Heart right ventricle (tissue), 16 donors: ENCODE results near the gene NCCRP1. TPM values are rescaled to one million over a fixed set of nuclear protein-coding genes. Genes with fewer than 3 reads are reported as not detected.
"Not testable (repeated sequence)": the region's sequence is repeated elsewhere in the genome, so short reads cannot be mapped to it uniquely, and the experiment has no call there.

Source experiments
- ATAC-seq, 8 donors: fragments of 200-7000 bp; cut with Tn5 transposase; one replicate each; pipeline ENCODE4 v1.9.1; 2020; ENCODE audit warnings: mild to moderate bottlenecking in 8 of 8, moderate library complexity in 8 of 8, moderate number of reproducible peaks in 1 of 8
- DNase-seq, 2 donors: peaks; one replicate each; pipeline ENCODE4 v3.0.0-alpha.2; 2020
- H3K27ac ChIP-seq, 10 donors: fragments of 200-600 bp; sonication (generic) in 2 of 10; one replicate each; pipeline versions ENCODE4 v1.5.0 to v1.8.0; 2020 to 2022; ENCODE audit warnings: mild to moderate bottlenecking in 3 of 10
- H3K27me3 ChIP-seq, 7 donors: fragments of 200-600 bp; one replicate each; pipeline ENCODE4 v1.8.0; 2021 to 2022; ENCODE audit warnings: mild to moderate bottlenecking in 2 of 7
- H3K36me3 ChIP-seq, 9 donors: fragments of 200-600 bp; sonication (generic) in 1 of 9; one replicate each; pipeline versions ENCODE4 v1.5.0 to v1.8.0; 2020 to 2022; ENCODE audit warnings: mild to moderate bottlenecking in 2 of 9
- H3K4me1 ChIP-seq, 9 donors: fragments of 200-600 bp; sonication (generic) in 1 of 9; one replicate each; pipeline versions ENCODE4 v1.5.0 to v1.8.0; 2020 to 2022; ENCODE audit warnings: mild to moderate bottlenecking in 4 of 9
- H3K4me3 ChIP-seq, 10 donors: fragments of 200-600 bp; sonication (generic) in 2 of 10; one replicate each; pipeline versions ENCODE4 v1.5.0 to v1.8.0; 2020 to 2022; ENCODE audit warnings: mild to moderate bottlenecking in 7 of 10, moderate library complexity in 2 of 10
- H3K9me3 ChIP-seq, 11 donors: fragments of 200-600 bp in 10 of 11; sonication (generic) in 2 of 11; one replicate each; pipeline versions ENCODE4 v1.5.0 to v1.8.0; 2013 to 2022; ENCODE audit warnings: mild to moderate bottlenecking in 2 of 11, control low read depth in 1 of 11, moderate library complexity in 1 of 11
- WGBS, 2 donors: extraction: QIAGEN DNeasy Blood & Tissue Kit; methylation state at CpG; one replicate each; pipeline ENCODE4 v1.1.7; 2013; ENCODE audit warnings: inconsistent platforms in 1 of 2; 5-methylcytosine and 5-hydroxymethylcytosine counted together
- intact Hi-C, 10 donors: fragments of 100-400 bp; cut with DNase I; formaldehyde crosslinking; loops; one replicate each; pipeline versions ENCODE4 v1.11.1 to v1.14.2; 2022
- polyA plus RNA-seq, 2 donors: library from polyadenylated mRNA; stranded (reverse); fragments of 200-250 nt; gene quantifications; one replicate each; pipeline ENCODE4 v1.2.3, GENCODE V29; 2013
- total RNA-seq, 10 donors: library from RNA; stranded (reverse); fragmentation: NEBNext Ultra II Directional in 3 of 10; extraction: Animal tissue kit (Norgen Biotek cat#: 25700) in 3 of 10; gene quantifications; one replicate each; pipeline versions ENCODE4 v1.2.1 to v1.2.4, GENCODE V29; 2021 to 2023
- TF ChIP-seq, protein P1 (sequence below), 9 donors: fragments of 200-600 bp; sonication (generic) in 2 of 9; IDR thresholded peaks; one replicate each; pipeline versions ENCODE4 v1.5.0 to v1.8.0; 2021 to 2022; ENCODE audit warnings: antibody characterized with exemption in 9 of 9, mild to moderate bottlenecking in 5 of 9, moderate library complexity in 1 of 9
- donor health status: Arrhythmogenic right ventricular cardiomyopathy.
- donor health status: ischemic (EF 13 %, LVEDD 7.1; RV severe dilation, severe dysfunction).
- donor health status: healthy with polysubstance abuse.
- donor health status: DM: no; HTN: yes; CAD: no.
- donor health status: DM: no; HTN: no; CAD: no.
- donor health status: ischemic (EF 25% LVEDD 6.9; RV normal size, moderate dysfunction).
- donor health status: ischemic (EF 25% LVEDD 5.7; RV mildly dilated, moderate dysfunction).
- donor health status: healthy.
- donor health status: DM: yes; HTN: yes; CAD: no.
- donor health status: Ischemic cardiomyopathy.
- donor health status: ischemic (EF 35%, LVEDD 5.7; RV mildly dilated, moderate dysfunction).
- donor health status: nonischemic (EF 11% LVEDD 7.7; RV severe dilation, severe dysfunction).
- donor health status: DM: yes; HTN: yes; CAD: no.
- donor health status: PGD.
- donor health status: ischemic (EF 29% LVEDD 5.4; RV normal size, mild dysfunction).
- donor health status: nonischemic (EF 23%, LVEDD 6.1; RV moderate dilation, normal function).

The NCCRP1 gene
- total and polyA plus RNA-seq, 12 donors, result 0.03 TPM; not detected in 11

DNA sequence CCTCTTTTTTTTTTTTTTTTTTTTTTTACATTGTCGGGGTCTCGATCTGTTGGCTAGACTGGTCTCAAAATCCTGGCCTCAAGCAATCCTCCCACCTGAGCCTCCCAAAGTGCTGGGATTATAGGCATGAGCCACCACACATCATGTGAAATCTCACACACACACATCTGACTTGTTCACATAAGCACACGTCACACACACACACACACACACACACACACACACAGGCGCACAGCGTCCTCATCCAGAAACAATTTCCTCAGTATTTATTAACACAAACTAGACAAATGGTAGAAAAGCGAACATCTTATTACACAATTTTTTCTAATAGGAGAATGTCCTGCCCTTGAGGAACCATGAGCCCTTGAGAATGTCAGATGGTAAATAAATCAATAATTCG, 12.4 kb downstream of the NCCRP1 start:
- H3K27ac ChIP-seq, result no peak overlapping the region
- DNase-seq, result no peak
- intact Hi-C loops, result no loop called here
- no peaks in the 10 kb centered on the region for H3K4me1 ChIP-seq
- H3K27me3 ChIP-seq, result peaks cover 2 to 80% (median 42%) of the 10 kb centered on the region in 7 donors
- H3K9me3 ChIP-seq, result no peaks in the 10 kb centered on the region
- 76 to 83% methylated on average over 7 of the region's 7 CpGs for WGBS, 2 donors
- ATAC-seq, result no peak
- no peak overlapping the region for H3K4me3 ChIP-seq
- TF ChIP-seq, protein P1, sequence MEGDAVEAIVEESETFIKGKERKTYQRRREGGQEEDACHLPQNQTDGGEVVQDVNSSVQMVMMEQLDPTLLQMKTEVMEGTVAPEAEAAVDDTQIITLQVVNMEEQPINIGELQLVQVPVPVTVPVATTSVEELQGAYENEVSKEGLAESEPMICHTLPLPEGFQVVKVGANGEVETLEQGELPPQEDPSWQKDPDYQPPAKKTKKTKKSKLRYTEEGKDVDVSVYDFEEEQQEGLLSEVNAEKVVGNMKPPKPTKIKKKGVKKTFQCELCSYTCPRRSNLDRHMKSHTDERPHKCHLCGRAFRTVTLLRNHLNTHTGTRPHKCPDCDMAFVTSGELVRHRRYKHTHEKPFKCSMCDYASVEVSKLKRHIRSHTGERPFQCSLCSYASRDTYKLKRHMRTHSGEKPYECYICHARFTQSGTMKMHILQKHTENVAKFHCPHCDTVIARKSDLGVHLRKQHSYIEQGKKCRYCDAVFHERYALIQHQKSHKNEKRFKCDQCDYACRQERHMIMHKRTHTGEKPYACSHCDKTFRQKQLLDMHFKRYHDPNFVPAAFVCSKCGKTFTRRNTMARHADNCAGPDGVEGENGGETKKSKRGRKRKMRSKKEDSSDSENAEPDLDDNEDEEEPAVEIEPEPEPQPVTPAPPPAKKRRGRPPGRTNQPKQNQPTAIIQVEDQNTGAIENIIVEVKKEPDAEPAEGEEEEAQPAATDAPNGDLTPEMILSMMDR (IDR thresholded peaks at IDR 0.05), result no peak
- no peaks in the 10 kb centered on the region for H3K36me3 ChIP-seq

DNA sequence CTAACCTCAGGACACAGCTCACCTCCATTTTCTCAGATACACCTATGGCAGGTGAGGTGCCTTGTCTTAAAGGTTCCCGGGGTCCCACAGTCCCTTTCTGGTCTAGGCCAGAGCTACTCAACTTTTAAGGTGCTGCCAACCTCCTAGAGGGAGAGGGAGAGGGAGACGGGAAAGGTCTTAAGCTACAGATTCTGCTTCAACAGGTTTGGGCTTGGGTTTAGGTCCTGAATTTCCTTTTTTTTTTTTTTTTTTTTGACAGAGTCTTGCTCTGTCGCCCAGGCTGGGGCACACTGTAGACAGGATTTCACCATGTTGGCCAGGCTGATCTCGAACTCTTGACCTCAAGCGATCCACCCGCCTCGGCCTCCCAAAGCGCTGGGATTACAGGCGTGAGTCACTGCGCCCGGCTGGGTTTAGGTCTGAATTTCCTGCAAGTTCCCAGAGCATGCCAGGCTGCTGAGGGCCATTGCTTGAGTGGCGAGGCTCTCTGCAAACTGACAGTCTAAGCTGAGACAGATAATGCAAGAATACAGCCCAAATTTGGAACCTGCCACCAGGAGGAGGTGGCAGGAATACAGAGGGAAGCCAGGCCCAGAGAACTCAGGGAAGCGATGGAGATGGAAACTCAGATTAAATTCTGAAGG, 15.1 kb downstream of the NCCRP1 start:
- Histone ChIP-seq H3K27ac (no peak overlapping the region), H3K4me1 (no peaks in the 10 kb centered on the region), H3K27me3 (peaks cover 0 to 82% (median 43%) of the 10 kb centered on the region in 7 donors), H3K4me3 (no peak overlapping the region), H3K36me3 (no peaks in the 10 kb centered on the region), H3K9me3 (peaks cover 0 to 19% (median 3%) of the 10 kb centered on the region in 11 donors)
- no peak for DNase-seq
- no peak for ATAC-seq
- TF ChIP-seq, protein P1 (IDR thresholded peaks at IDR 0.05), result no peak
- intact Hi-C loops, result loop anchor here in 1 of 10 donors (10.0 kb wide), 1 partner anchor 113 kb away; the partner anchor contains the start of gene LRFN1
- WGBS, 2 donors, result 67 to 68% methylated on average over 13 of the region's 13 CpGs

DNA sequence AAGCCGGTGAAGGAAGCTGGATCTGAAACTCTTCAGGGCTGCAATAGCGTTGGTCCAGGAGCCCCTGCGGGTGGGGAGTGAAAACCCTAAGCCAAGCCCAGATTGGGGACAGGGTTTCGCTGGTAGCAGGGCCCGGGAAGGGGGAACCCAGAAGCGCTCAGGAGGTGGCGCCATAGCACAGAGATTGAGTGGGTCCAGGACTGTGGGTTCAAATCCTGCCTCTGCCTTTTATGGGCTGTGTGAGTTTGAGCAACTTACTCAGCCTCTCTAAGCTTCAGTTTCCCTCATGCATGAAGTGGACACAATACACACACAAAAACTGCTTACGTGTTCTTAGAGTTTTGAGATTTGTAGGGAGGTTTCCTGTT, 15.6 kb downstream of the NCCRP1 start:
- no peak for DNase-seq
- H3K4me3 ChIP-seq, result no peak overlapping the region
- WGBS, 2 donors, result 15 to 16% methylated on average over 8 of the region's 8 CpGs
- H3K27ac ChIP-seq, result no peak overlapping the region
- H3K4me1 ChIP-seq, result no peaks in the 10 kb centered on the region
- H3K36me3 ChIP-seq, result no peaks in the 10 kb centered on the region
- intact Hi-C loops, result loop anchor here in 1 of 10 donors (10.0 kb wide), 1 partner anchor 112 kb away; the partner anchor contains the start of gene LRFN1
- TF ChIP-seq, protein P1 (IDR thresholded peaks at IDR 0.05), result peak in 2 of 9 donors; percentile 9 to 42
- H3K27me3 ChIP-seq, result peaks cover 0 to 80% (median 38%) of the 10 kb centered on the region in 7 donors
- H3K9me3 ChIP-seq, result peaks cover 0 to 23% (median 3%) of the 10 kb centered on the region in 11 donors
- ATAC-seq, result peak in 1 of 8 donors; percentile 39

DNA sequence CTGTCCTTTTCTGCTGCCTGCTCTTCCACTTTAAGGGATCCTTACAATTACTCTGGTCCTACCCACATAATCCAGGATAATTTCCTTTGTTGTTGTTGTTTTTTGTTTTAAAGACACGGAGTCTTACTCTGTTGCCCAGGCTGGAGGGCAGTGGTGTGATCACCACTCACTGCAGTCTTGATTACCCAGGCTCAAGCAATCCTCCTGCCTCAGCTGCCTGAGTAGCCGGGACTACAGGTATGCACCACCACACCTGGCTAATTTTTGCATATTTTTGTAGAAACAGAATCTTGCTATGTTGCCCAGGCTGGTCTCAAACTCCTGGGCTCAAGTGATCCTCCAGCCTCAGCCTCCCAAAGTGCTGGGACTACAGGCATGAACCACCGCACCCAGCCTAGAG, 18.6 kb downstream of the NCCRP1 start:
- H3K4me3 ChIP-seq, H3K36me3 ChIP-seq, H3K4me1 ChIP-seq, ATAC-seq, DNase-seq, H3K27ac ChIP-seq: not testable (repeated sequence)
- WGBS, 2 donors, result 87 to 92% methylated on average over 3 of the region's 3 CpGs
- intact Hi-C loops, result loop anchor here in 1 of 10 donors (10.0 kb wide), 1 partner anchor 109 kb away; the partner anchor contains the start of gene LRFN1
- H3K27me3 ChIP-seq, result peaks cover 0 to 75% (median 52%) of the 10 kb centered on the region in 7 donors
- H3K9me3 ChIP-seq, result peaks cover 0 to 27% (median 4%) of the 10 kb centered on the region in 11 donors

DNA sequence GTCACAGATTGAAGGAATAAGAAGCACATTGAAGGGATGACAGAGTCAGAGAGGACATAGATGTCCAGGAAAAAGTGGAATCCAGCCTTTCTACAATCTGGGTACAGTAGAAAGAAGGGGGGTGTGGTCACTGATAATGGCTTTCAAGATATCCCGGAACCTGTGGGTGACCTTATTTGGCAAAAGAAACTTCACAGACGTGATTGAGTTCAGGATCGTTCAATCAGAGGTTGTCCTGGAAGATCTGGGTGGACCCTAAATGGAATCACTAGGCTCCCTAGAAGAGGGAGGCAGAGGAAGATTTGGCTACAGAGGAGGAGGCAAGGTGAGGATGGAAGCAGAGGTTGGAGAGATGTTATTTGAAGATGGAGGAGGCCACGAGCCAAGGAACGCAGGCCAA, 20.3 kb downstream of the NCCRP1 start:
- no peaks in the 10 kb centered on the region for H3K36me3 ChIP-seq
- DNase-seq (no peak), ATAC-seq (no peak)
- intact Hi-C loops, result loop anchor here in 1 of 10 donors (10.0 kb wide), 1 partner anchor 108 kb away; the partner anchor contains the start of gene LRFN1
- peaks cover 0 to 27% (median 4%) of the 10 kb centered on the region in 11 donors for H3K9me3 ChIP-seq
- no peak overlapping the region for H3K4me3 ChIP-seq
- H3K27me3 ChIP-seq, result peaks cover 0 to 77% (median 61%) of the 10 kb centered on the region in 7 donors
- TF ChIP-seq, protein P1 (IDR thresholded peaks at IDR 0.05), result no peak
- no peak overlapping the region for H3K27ac ChIP-seq
- H3K4me1 ChIP-seq, result no peaks in the 10 kb centered on the region
- WGBS, 2 donors, result 84 to 87% methylated on average over 5 of the region's 5 CpGs
